ENCODE data around the gene ZNF217.
"Not testable (repeated sequence)": the region's sequence is repeated elsewhere in the genome, so short reads cannot be mapped to it uniquely, and the experiment has no call there.

The ZNF217 gene

GRCh38 chr20:53593466-53594007 lies at the start of gene ZNF217:
Gene ZNF217 (minus strand): TSS chr20:53593839. CDS start chr20:53582826, 11,013 bp downstream.
- peak; percentile 70 for DNase-seq (ENCODE audit: low read depth)

DNA sequence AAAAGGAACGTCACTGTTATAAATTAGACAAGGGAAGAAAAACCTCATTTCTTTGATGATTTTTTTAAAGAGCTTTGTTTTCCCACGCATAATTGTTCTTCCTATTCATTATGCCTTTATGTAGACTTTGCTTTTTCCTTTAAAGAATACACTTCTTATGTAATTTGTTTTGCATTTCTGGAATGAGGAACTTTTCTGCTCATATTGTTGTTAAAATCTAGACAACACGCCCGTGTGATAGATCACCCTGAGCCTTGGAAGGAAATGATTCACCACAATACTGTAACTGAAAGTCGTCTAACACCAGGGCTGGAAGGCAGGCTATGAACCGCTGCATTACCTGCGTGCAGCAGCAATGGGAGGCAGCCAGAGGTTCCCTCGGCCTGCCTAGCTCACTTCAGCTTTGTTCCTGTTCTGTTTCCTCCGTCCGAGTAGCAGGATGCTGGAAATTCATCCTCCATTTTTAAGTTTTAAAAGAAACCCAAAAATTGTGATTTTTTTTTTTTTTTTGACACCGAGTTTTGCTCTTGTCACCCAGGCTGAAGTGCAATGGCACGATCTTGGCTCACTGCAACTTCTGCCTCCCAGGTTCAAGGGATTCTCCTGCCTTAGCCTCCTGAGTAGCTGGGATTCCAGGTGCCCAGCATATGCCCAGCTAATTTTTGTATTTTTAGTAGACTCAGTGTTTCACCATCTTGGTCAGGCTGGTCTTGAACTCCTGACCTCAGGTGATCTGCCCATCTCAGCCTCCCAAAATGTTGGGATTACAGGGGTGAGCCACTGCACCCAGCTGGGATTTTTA lies 49.6 kb upstream of the ZNF217 start:
- DNase-seq (ENCODE audit: low read depth), result peak; percentile 29

- DNase-seq (ENCODE audit: low read depth), result peak; percentile 21
Observed at GRCh38 chr20:53642196-53643030, 48.8 kb upstream of the ZNF217 start.

DNA sequence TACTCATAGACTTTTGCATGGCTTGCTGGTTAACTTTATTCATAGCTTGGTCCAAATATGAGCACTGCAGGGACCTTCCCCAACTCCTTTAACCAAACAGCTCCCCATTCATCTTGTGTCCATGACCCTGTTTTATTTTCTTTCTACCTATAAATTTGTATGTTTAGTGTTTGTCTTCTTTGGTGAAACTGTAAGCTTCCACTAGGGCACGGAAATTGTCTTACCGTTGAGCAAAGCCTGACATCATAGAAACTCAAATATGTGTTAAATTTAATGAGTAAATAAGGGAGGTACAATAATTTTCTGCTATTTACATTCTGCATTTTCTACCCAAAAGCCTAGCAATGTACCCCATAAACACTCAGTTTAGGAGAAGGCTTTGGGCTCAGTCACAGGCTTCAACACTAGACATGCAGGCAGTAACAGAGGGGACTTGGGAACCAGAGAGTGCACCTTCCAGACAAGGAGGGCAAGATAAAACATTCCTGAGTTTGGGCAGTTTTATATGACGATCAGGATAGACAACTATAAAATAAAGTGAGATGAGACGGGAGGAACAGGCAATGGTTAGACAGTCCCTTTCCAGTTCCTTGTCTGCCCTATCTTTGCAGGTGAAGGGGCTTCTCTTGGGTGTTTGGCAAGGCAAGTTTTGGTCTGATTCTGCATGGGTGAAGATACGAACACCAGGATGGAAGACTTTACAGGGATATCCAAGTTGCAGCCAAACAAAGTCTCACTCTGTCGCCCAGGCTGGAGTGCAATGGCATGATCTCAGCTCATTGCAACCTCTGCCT lies 46.2 kb upstream of the ZNF217 start:
- no peak for DNase-seq (ENCODE audit: low read depth)

DNA sequence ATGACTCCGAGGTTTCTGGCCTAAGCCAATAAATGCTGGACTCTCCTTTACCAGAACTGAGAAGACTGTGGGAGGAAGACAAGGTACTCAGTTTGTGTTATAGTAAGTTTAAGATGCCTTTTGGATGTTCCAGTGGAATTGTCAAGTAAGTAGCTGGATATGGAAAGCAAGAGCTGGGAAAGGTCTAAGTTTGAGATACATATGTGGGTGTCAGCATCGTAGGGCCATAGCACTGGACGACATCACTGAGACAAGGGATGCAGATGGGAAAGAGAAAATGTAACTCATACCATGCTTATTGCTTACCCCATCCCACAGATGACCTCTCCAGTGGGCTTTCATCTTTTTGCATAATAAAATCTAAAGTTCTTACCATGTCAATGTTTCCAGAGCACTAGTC lies 45.5 kb upstream of the ZNF217 start:
- DNase-seq (ENCODE audit: low read depth), result no peak

- DNase-seq (ENCODE audit: low read depth), result not testable (repeated sequence)
Observed at GRCh38 chr20:53637310-53637709, 43.7 kb upstream of the ZNF217 start.

DNA sequence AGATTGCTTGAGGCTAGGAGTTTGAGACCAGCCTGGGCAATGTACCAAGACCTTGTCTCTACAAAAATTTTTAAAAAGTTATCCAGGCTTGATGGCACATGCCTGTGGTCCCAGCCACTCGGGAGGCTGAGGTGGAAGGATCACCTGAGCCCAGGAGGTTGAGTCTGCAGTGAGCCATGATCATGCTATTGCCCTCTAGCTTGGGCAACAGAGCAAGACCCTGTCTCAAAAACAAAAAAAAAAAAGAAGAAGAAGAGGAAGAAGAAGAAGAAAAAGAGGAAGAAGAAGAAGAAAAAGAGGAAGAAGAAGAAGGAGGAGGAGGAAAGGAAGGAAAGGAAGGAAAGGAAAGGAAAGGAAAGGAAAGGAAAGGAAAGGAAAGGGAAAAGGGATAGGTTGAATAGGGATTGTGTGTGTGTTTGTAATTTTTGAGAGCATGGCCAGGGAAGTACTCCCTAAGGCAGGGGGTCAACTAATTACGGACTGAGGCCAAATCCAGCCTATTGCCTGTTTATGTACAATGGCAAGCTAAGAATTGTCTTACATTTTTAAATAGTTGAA lies 43.0 kb upstream of the ZNF217 start:
- no peak for DNase-seq (ENCODE audit: low read depth)

- DNase-seq (ENCODE audit: low read depth), result no peak
Observed at GRCh38 chr20:53635221-53635620, 41.6 kb upstream of the ZNF217 start.

DNA sequence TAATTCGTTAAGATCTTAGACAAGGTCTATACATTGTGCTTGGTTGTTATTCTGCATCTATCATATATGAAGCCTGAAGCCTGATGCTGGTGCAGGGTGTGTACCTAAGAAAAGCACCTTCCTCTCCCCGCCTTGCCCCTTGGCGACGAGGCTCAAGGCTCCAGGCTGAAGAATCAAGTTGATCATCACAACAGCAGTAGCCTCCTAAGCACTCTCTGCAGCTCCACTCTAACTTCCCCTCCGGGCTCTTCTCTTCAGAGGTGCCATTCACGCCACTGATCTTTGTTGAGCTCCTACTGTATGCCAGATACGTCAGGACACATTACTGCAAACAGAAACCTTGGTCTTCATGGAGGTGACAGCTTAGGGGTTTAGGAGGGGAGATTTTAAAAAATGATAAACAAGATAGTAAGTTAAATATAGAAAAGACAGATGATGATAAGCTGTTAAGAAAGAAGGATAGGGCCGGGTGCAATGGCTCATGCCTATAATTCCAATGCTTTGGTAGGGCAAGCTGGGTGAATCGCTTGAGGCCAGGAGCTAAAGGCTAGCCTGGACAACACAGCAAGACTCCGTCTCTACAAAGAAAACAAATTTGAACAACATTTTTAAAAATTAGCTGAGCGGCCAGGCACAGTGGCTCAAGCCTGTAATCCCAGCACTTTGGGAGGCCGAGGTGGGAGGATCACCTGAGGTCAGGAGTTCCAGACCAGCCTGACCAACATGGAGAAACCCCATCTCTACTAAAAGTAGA lies 38.4 kb upstream of the ZNF217 start:
- no peak for DNase-seq (ENCODE audit: low read depth)

GRCh38 chr20:53629436-53629835 lies 35.8 kb upstream of the ZNF217 start:
- DNase-seq (ENCODE audit: low read depth), result no peak

- not testable (repeated sequence) for DNase-seq (ENCODE audit: low read depth)
Observed at GRCh38 chr20:53628758-53629157, 35.1 kb upstream of the ZNF217 start.

GRCh38 chr20:53628076-53628475 lies 34.4 kb upstream of the ZNF217 start:
- no peak for DNase-seq (ENCODE audit: low read depth)

- not testable (repeated sequence) for DNase-seq (ENCODE audit: low read depth)
Observed at GRCh38 chr20:53627001-53627400, 33.4 kb upstream of the ZNF217 start.

- DNase-seq (ENCODE audit: low read depth), result no peak
Observed at GRCh38 chr20:53626584-53626983, 32.9 kb upstream of the ZNF217 start.

DNA sequence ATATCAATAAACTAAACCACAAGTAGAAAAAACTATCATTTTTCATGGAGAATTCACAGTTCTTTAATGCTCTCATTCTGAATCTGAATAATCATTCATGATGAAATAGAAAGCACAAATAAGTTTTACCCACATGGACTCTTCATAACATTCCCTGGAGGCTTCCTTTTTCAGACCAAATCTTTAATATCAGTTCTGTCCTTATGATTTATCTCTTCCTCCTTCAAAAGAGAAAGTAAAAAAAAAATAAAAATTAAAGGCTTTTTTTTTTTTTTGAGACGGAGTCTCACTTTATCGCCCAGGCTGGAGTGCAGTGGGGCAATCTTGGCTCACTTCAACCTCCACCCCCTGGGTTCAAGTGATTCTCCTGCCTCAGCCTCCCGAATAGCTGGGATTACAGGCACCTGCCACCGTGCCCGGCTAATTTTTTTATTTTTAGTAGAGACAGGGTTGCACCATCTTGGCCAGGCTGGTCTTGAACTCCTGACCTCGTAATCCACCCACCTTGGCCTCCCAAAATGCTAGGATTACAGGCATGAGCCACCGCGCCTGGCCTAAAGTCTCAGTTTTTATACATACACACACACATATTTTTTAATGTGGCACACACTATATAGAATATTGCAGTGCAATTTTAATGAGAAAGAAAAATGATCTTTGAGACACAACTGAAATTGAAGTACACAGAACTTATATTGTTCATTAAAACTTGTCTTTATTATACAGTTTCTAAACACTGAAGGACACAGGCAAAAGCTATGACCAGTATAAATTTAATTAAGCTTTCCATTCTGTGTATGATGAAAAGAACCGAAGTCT lies 31.9 kb upstream of the ZNF217 start:
- DNase-seq (ENCODE audit: low read depth), result no peak

DNA sequence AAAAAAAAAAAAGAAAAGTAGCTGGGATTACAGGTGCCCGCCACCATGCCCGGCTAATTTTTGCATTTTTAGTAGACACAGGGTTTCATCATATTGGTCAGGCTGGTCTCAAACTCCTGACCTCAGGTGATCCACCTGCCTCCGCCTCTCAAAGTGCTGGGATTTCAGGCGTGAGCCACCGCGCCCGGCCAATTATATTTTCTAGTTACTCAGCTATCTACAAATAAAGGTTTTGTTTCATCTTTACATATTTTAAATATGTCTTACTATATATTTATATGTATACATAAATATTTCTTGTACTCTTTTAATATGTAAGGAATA lies 31.2 kb upstream of the ZNF217 start:
- DNase-seq (ENCODE audit: low read depth), result not testable (repeated sequence)

DNA sequence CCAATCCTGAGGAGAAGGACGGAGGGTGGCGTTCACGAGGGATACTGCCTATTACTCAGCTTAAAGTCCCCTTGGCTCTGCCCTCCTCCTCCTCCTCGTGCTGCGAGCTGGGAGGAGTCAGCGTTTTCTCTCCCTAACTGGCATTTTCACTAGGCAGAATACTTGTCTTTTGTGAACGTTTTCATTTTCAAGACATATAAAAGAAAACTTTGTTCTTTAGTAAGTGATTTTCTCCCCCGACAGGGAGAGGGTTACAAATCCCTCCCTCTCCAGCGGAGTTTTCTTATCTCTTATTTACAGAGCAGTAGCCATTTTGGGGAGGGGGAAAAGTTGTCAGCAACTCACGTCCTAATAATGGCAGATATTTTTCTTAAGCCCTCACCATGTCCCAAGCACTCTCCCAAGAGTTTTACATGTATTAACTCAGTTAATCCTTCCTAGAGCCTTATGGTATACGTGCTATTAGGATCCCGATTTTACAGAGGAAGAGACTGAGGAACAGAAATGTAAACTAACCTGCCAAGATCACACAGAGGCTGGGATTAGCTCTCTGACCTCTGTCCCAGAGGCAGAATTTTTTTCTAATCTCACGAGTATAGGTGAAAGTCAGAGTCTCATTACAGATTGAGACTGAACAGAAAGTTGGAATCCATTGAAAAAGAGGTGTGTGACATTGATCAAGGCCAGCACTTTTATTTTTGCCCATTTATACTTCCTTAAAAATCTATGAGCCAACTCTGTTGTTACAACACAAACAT lies 30.0 kb upstream of the ZNF217 start:
- peak; percentile 23 for DNase-seq (ENCODE audit: low read depth)

- no peak for DNase-seq (ENCODE audit: low read depth)
Observed at GRCh38 chr20:53623134-53623453, 29.5 kb upstream of the ZNF217 start.

GRCh38 chr20:53622247-53623133 lies 28.9 kb upstream of the ZNF217 start:
- no peak for DNase-seq (ENCODE audit: low read depth)
